HG03342 (cell line): ENCODE measurements around the gene SRGAP3.
A peak's percentile ranks its signal among the peaks of the same experiment; 100 is the strongest.
"Not testable (repeated sequence)": the region's sequence is repeated elsewhere in the genome, so short reads cannot be mapped to it uniquely, and the experiment has no call there.

Experiments used
- ATAC-seq: cut with Tn5 transposase; IDR thresholded peaks from one replicate; pipeline ENCODE4 v1.9.1; 2021; ENCODE audit warnings: mild to moderate bottlenecking, moderate library complexity; ENCODE audit not compliant: unreplicated experiment

Gene SRGAP3

DNA sequence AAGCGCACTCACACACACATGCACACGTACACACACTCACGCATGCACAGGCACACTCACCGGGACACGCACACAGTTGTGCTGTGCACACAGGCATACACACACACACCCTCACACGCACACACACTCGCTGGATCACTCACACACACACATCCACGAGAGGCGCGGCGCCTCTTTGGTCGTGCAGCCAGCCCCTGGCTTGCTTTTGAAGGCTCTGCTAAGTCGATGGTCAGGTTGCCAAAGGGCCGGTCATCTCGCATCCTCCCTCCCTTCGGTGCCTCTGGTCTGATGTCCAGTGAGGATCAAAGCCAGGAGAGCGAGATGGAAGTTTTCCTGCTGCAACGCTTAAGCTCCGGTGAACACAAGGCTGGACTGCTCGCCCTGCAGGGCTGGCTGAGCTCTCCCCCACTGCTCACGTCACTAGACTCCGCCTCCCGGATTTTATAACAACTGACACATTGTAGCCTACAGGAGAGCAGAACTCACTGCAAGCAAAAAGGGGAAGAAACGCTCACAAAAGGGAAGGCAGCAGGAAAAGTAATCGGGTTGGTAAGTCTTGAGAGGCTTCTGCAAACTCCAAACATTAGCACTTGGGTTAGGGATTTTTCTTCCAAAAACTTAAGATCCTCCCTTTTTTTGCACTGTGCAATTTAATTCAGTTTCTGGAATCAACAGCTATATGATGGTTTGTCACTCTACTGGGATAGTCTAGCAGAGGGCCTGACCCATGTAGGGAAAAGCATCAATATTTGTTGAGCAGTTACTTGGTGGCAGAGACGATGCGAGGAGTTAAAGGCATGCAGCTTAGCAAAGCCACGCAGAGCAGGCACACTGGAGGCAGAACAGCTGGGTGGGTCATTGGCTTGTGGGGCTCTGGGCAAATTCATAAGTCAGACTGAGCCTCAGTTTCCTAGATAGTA is at the start of gene SRGAP3:
Gene SRGAP3 (minus strand): TSS at position 374 of the 920 bp plus-strand sequence. CDS start 695 bp downstream, outside the sequence.
- peak; percentile 100 for ATAC-seq

GRCh38 chr3:9298236-9298635 is 48.8 kb upstream of the SRGAP3 start:
- ATAC-seq = no peak

DNA sequence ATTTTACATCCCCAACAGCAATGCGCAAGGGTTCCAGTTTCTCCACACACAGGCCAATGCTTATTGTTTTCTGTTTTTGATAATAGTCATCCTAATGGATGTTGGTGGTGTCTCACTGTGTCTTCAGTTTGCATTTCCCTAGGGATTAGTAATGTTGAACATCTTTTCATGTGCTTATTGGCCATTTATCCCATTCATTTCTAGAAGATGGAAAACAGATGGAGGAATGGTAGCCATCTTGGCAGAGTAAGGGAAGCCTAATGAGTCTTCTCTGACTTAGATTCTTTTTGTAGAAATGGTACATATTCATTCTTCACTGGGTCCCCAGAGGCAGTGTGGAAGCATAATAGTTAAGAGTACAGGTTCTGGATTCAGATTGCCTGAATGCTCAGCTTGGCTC is 46.8 kb upstream of the SRGAP3 start:
- no peak for ATAC-seq

DNA sequence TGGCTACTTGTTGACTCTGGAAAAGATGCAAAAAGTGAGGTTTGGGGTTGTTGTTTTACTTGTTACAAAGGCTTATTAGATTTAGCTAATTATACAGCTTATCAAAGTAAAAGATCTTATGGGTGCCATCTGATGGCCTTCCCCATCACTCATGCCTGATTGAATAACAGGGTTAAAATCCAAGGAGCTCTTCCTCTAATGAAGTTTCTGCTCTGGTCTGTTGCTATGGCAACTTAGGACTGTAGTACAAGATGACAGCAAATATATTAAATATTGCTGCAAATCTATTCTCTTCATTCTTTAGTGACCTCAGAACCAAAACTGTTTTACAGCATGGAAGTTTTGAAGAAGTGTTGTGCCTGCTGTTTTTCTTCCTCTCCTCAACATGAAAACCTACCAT is 45.6 kb upstream of the SRGAP3 start:
- no peak for ATAC-seq

GRCh38 chr3:9293953-9294352 is 44.5 kb upstream of the SRGAP3 start:
- ATAC-seq = not testable (repeated sequence)

- ATAC-seq = no peak
Observed at GRCh38 chr3:9293076-9293475, 43.6 kb upstream of the SRGAP3 start.

DNA sequence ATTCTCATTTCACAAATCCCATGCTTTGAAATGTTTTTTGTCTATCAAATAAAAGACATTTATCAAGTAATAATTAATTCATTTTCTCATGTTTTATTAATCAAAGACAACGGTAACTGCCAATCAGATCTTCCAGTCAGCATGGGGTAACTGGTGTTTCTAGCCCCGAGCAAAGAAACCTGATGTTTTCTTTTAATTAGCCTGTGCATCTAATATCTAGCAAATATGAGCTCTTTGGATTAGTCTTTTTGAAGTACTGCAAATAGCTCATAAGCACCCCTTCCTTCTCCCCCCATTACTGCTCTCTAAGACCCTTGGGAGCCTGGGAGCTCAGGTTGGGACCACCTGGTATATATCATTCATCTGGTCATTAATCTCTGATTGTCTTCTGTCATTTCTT is 43.1 kb upstream of the SRGAP3 start:
- no peak for ATAC-seq

DNA sequence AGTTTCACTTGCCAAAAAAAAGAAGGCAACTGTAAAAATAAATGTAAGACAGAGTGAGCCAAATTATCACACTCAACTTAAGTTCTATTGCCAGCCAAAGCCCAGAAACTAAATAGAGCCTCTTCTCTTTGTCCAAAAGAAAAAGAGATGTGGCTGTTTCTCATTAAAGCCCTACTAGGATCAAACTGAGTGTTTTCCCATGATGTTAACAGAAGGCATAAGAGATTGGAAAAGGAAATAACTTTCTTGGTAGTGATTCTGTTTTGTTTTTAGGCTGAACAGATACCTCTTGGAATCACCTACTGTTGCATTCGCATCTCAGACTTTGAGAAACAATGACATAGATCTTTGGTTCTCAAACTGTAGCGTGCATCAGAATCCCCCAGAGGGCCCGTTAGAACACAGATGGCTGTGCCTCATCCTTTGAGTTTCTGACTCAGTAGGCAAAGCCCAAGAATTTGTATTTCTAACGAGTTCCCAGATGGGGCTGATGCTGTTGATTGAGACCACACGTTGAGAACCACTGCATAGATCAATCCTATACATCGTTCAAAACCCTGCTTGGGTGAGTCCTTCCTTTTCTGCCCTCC is 42.5 kb upstream of the SRGAP3 start:
- no peak for ATAC-seq

DNA sequence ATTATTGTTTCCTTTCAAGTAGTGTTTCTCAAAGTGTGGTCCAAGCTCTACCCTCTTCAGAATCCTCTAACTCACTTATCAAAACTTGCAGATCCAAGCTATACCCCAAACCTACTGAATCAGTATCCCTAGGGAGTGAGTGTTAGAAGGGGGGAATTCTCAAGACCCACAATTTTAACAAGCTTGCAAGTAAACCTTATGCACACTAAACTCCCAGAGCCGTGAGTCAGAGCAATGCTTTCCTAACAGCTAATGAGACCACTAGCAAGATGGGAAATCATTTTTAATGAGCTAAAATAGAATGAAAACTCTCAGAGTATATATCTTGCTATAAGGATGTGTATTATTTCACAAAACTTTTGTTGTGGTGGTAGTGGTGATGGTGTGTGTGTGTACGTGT is 41.1 kb upstream of the SRGAP3 start:
- no peak for ATAC-seq

DNA sequence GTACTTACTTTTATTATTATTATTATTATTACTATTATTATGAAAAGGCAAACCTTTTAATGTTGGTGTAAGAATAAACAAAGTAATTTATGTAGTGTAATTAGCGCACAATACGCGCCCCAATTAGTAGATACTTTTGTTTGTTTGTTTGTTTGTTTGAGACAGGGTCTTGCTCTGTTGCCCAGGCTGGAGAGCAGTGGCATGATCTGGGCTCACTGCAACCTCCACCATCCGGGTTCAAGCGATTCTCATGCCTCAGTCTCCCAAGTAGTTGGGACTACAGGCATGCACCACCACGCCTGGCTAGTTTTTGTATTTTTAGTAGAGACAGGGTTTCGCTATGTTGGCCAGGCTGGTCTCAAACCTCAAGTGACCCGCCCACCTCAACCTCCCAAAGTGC is 32.1 kb upstream of the SRGAP3 start:
- ATAC-seq = not testable (repeated sequence)

DNA sequence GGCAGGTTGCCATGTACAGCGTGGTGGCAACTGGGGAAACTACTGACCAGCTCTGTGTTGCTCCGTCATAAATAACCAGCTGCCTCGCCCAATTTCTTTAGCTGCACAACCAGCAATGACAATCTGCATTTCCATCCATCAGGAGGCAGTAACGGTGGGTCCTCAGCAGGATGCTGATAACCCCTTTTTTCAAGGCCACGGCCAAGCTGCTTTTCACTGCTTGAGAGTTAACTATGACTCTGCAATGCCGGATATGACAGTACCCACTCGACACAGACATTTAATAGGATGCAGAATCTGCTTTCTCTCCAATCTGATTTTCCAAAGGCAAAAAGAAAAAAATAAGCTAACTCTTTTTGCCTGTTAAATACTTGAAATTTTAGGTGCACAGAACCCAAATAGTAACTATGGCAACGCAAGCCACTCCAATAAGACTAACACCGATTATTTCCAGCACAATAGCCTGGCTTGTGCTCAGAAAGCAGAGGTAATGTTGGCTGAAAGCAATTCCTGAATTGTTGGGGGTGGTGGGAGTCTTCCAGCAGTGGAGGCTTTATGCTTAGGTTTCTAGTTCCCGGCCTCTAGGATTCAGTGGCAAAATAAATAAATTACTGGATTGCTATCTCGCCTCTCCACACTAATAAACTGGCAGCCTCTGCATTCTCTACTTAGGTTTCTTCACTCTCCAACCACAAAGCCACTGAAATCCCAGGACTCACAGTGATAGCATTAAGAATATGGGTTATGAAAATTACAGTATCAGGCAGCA is 31.2 kb upstream of the SRGAP3 start:
- ATAC-seq = no peak

- ATAC-seq = no peak
Observed at GRCh38 chr3:9279966-9280365, 30.5 kb upstream of the SRGAP3 start.

GRCh38 chr3:9278498-9278897 is 29.1 kb upstream of the SRGAP3 start:
- ATAC-seq = no peak

GRCh38 chr3:9278085-9278484 is 28.6 kb upstream of the SRGAP3 start:
- ATAC-seq = no peak

GRCh38 chr3:9276761-9277370 is 27.4 kb upstream of the SRGAP3 start:
- ATAC-seq = no peak

DNA sequence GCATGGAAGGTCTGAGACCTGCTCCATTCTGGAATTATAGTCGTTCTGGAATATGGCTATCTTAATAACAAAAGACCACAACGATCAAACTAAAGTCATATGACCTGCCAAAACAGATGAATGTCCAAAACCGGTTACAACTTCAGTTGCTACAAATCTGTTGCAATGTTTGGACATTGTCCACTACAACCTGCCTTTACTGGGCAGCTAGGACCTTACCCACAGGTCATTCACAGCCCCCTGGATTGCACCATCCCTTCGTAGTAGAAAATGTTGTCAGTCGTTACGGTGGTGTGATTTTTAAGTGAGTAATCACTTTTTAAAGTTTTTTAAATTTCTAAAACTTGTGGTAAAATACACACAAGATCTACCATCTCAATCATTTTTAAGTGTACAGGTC is 22.5 kb upstream of the SRGAP3 start:
- no peak for ATAC-seq

DNA sequence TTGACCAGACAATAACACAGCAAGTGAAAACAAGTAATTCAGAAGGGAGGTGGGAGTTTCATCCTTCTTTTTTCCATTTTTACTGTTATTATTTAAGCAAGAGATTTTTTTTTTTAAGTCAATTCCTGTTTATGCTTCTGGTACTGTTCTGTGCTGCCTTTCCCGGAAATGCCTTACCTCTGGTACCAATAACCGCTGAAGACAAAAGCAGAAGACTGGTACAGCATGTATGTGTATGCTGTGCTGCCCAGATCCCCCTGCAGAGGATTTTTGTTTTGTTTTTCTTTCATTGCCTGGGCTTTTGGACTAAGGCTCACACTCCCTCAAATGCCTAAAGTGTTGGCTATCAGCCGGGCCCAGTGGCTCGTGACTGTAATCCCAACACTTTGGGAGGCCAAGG is 21.3 kb upstream of the SRGAP3 start:
- no peak for ATAC-seq

DNA sequence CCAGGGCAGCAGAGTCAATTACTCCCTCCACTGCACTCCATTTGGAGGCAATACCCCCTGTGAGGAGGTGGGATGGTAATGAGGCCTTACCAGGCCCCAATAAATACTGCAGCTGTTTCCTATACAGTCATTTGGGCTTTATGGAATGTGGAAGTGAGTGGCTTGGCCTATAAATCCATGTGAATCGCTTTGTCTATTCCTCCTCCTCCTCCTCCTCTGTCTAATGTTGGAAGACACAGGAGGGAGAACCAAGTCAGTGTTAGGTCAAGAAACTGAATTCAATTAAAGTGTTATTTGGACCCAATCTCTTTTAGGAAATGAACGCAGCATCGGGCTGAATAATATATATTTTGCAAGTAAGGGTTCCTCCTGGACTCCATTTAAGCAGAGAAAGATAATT is 17.3 kb upstream of the SRGAP3 start:
- ATAC-seq = no peak

- ATAC-seq = no peak
Observed at GRCh38 chr3:9260305-9260704, 10.9 kb upstream of the SRGAP3 start.

- ATAC-seq = no peak
Observed at GRCh38 chr3:9257092-9257491, 7.6 kb upstream of the SRGAP3 start.

- ATAC-seq = no peak
Observed at GRCh38 chr3:9255976-9256375, 6.5 kb upstream of the SRGAP3 start.
